Left colon (tissue), 2 donors: ENCODE results near the gene SIX4. TPM values are rescaled to one million over a fixed set of nuclear protein-coding genes. Genes with fewer than 3 reads are reported as not detected.

Source experiments
- ATAC-seq: fragments of 200-7000 bp; cut with Tn5 transposase; one replicate; pipeline ENCODE4 v1.9.1; 2020; ENCODE audit warnings: mild to moderate bottlenecking, moderate library complexity
- DNase-seq, 2 donors: peaks; one replicate each; pipeline ENCODE4 v3.0.0-alpha.2; 2020
- intact Hi-C, 2 donors: fragments of 100-400 bp; cut with DNase I in 1 of 2; cut with micrococcal nuclease in 1 of 2; formaldehyde crosslinking; loops; one replicate each; pipeline versions ENCODE4 v1.11.2 to v1.14.0; 2022; cut with DNase I, micrococcal nuclease
- total RNA-seq, 2 donors: library from RNA; stranded (reverse); fragmentation: NEBNext Ultra II Directional; extraction: Animal tissue kit (Norgen Biotek cat#: 25700); gene quantifications; one replicate each; pipeline ENCODE4 v1.2.1, GENCODE V29; 2021
- donor health status: DM: no; HTN: no; CAD: no.
- donor health status: DM: yes; HTN: yes; CAD: no.

The SIX4 gene
- total RNA-seq, 2 donors from 2014 or later, result 0.09 to 0.11 TPM

DNA sequence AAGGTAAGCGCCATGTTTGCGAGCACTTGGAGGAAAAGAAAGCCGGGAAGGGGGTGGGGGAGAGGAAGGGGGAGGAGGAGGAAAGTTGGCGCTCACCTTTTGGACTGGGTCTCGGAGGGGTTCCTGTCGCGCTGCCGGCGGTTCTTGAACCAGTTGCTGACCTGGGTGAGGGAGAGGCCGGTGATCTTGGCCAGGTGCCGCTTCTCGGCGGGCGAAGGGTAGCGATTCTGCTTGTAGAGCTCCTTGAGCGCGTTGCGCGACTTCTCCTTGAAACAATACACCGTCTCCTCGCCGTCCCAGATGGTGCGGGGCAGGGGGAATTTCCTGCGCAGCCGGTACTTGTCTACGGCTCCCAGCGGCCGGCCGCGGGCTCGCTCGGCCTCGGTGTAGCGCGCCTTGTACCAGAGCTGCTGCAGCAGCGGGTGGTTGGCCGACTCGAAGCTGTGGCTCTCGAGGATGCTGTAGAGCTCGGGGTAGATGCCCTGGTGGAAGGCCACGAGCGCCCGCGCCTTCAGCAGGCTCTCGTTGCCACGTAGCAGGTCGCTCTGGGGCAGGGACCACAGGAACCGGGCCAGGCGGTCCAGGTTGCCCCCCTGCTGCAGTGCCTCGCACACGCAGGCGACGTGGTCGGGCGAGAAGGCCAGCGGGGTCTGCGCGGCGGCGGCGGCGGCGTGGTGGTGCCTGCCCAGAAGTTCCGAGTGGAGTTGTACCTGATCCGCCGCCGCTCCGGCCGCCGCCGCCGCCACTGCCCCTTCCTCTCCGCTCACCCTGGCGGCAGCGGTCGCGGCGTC lies 840 bp downstream of the SIX4 start:
- peak; percentile 52 for ATAC-seq
- peak; percentile 25 to 44 for DNase-seq
- intact Hi-C loops, result no loop called here

DNA sequence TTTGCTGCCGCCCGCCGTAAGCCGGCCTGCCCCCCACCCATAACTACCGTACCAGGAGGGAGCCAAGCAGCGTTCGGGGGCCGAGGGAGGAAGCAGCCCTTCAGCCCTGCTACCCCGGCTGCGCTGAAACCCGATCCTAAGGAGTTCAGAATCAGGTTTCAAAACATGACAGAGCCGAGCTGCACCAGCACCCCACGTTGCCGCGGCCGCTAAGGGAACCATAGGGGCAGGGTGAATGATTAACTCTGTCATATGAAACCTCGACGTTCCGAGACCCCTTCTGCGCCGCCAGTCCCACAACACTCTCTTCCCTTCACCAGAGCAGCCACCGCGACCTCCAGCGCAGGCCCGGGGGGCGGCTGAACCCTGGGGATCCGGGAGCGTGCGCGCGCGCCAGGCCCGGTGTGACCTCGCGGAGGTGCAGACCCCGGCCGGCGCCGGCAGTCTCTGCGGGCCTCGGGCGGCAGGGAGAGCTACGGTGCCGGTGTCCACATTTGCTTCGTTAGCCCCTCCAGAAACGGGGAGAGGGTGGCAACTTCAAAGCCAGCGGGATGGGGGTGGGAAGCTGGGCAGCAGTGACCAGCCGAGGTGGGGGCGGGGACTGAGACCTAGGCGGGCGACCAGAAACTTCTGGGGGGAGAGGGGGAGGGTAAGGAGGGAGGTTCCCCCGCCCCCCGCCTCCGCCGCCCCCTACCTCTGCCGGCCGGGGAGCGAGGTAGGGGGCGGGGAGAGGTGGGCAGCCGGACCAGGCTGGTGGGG lies 1.6 kb downstream of the SIX4 start:
- peak in 1 of 2 donors; percentile 13 for DNase-seq
- intact Hi-C loops, result no loop called here
- no peak for ATAC-seq

DNA sequence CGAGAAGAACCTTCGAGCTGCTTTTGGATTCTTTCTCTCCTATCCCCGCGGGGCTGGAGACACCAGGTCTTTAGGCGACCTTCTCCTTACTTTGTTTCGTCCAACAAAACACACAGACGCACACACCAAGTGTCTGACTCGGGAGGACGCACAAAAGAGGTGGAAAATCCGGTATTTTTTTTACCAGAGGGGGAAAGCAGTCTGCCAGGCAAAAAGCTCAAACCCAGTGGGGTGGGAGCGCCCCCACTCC lies 2.1 kb downstream of the SIX4 start:
- DNase-seq (no peak), ATAC-seq (no peak)
- intact Hi-C loops, result no loop called here

DNA sequence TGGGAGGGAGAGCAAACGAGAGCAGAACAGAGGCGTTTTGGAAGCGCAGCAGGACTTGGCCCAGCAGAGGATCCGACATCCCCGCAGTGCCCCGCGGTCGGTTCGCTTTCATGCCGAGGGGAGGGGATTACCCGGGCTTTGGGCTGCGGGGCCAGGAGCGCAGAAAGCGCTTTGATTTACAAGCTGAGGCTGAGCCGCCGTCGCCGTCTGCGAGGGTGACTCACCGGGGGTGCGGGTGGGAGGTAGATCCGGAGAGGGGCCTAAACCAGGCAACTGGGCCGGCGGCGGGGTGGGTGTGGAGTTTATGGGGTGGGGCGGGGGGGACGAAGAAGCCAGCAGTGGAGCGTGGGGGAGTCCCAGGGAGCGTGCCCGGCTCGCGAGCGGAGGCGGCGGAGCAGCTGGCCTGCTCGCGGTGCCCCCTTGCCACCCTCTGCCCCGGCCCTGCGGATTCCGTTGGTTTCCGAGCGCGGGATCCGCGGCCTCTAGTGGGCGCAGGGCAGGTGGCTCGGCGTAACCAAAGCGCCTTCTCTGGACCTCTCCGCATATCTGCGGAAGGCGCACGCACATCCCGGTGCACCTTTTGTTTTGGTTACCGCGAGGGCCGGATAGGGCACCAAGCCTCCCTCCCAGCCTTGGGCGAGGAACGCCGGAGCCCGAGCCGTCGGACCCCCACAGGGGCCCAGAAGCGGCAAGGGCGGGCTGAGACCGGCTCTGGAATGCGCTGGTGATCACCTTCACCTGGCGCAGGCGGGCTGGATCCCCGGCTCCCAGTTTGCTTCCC lies 2.6 kb downstream of the SIX4 start:
- DNase-seq, result peak; percentile 23 to 44
- intact Hi-C loops, result no loop called here
- peak; percentile 56 for ATAC-seq

DNA sequence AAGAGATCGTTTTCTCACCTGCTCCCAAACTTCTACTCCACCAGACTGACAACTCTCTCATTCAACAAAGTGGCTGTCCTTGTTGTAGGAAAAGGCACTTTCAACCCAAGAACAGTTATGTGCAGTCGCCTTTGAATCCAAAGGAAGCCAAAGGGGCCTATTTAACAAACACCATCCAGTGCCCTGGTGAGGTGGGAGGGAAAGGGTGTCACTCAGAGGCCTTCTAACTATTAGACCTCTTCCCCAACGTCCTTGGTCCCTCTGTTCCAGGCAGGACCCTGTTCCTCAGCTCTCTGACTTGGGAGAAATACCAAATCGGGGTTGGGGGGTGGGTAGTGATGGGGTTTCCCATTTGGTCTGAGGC lies 3.2 kb downstream of the SIX4 start:
- ATAC-seq (no peak), DNase-seq (no peak)
- intact Hi-C loops, result no loop called here

DNA sequence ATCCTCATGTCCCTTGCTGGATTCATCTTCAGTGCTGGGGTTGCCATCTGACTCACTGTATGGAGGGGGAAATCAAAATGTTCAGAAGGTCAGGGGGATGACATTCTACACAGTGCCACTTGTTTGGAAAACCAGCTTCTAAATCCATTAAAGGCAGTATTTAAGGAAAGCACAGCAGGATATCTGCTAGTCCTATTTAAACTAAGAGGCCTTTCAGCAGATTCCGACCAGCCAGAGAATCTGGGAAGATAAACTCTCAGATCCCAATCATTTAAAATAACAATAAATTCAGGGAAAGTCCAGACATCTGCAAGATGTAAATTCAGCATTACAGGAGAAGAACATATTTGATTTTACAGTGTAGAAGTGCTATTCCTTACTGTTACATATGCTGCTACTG lies 3.8 kb downstream of the SIX4 start:
- intact Hi-C loops, result no loop called here
- DNase-seq (no peak), ATAC-seq (no peak)

DNA sequence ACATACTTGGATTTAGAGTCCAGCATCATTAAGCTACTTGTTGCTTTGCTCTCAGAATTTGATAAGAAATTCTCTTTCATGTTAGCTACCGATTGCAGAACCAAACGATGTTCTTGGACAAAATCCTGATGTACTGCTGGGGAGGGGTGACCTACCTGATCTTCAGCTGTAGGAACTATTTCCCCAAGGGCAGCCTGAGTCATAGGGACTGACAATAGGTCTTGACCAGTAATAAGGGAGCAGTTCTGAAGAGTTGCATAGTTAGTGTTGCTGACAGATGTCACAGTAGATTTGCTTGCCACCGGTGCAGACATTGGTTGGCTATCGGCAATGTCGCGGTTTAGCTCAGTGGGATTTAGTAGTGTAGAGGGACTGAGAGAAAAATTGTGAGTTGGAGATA lies 10.6 kb downstream of the SIX4 start:
- ATAC-seq (no peak), DNase-seq (no peak)
- intact Hi-C loops, result no loop called here

DNA sequence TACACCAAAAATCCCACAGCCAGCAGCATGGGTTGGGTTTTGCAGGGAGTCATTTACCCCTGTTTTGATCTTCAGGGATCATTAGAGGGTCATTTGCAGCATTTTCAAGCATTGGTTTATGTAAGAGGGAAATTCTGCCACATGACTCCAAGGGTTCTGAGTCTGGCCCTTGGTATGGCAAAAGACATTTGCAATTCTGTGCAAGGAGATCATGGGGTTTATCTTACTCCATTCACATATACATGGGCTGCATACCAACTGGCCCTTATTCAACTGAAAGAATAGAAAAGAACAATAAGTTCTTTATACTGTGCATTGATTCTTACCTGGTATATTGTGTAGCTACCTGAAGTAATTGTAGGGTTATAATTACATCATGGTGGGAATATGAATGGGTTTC lies 13.7 kb downstream of the SIX4 start:
- intact Hi-C loops, result no loop called here
- no peak for ATAC-seq
- DNase-seq, result no peak

DNA sequence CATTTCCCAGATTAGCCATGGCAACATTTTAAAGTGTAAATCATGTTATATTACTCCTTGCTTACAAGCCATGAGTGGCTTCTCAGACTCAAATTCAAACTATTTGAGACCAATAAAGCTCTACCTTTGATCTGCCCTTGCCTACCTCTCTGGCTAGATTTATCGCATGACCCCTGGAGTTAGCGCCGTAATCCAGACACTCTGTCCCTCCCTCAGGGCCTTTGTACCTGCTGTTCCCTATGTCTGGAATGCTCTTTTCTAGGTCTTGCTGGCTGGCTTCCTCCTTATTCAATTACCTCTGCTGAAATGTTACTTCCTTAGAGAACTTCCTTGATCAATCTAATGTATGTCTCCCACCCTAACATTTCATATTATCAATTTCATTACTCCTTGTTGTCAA lies 16.3 kb downstream of the SIX4 start:
- intact Hi-C loops, result no loop called here
- ATAC-seq, result no peak
- no peak for DNase-seq

DNA sequence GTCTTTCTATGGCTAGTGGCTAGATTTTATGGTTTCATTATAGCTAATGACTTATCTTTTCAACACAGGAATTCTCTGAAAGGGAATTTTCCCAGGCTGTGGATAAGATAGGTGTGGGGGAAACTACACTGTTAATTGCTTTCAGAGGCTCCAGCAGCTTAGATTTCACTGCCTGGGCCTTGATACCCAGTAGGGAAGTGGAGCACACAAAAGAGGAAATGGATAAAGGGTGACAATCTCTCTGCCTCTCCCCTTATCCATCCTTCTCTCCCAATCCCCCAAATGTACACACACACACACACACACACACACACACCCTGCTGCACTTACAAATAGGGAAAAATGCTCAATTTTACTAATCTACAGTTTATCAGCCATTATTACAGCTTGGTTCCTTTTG lies 19.1 kb downstream of the SIX4 start:
- intact Hi-C loops, result no loop called here
- ATAC-seq (no peak), DNase-seq (no peak)

DNA sequence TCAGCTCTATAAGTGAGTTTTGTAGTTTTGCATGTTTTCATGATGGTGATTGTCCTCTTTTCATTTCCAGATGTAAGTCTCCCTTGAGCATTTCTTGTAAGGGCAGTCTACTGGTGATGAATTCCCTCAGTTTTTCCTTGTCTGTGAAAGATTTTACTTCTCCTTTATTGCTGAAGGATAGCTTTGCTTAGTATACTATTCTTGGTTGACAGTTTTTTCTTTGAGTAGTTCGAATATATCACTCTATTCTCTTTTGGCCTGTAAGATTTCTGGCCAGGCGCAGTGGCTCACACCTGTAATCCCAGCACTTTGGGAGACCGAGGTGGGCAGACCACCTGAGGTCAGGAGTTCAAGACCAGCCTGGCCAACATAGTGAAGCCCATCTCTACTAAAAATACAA lies 23.6 kb downstream of the SIX4 start:
- no peak for DNase-seq
- ATAC-seq, result no peak
- intact Hi-C loops, result no loop called here

DNA sequence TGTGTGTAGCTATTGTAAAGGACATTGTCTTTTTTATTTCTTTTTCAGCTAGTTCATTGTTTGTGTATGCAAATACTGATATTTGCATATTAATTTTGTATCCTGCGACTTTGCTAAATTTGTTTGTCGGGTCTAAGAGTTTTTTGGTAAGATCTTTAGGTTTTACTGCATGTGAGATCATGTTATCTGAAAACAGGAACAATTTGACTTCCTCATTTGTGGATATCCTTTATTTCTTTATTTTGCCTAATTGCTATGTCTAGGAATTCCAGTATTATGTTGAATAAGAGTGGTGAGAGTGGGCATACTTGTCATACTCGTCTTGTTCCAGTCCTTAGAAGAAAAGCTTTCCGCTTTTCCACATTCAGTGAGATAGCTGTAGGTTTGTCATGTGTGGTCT lies 28.8 kb downstream of the SIX4 start:
- intact Hi-C loops, result no loop called here
- DNase-seq (no peak), ATAC-seq (no peak)

DNA sequence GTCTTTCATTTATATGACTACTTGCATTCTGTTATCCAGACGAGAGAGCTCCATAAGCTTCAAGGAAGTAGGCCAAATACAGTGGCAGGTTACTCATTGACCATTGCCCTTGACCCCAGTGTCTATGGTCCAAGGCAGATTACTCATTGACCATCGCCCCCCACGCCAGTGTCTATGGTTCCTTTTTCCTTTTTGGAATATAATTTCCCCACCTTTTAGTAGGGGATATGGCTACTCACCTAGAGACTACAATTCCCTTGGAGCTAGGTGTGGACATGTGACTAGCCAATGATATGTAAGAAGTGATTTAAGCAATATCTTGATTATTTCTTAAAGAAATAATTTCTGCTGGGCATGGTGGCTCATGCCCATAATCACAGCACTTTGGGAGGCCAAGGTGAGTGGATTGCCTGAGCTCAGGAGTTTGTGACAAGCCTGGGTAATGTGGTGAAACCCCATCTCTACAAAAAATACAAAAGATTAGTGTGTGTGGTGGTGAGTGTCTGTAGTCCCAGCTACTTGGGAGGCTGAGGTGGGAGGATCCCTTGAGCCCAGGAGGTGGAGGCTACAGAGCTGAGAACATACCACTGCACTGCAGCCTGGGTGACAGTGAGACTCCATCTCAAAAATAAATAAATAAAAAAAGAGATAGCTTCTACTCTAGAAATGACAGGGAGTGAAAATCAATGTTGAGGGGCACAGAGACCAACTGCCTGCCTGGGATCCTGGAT lies 32.6 kb downstream of the SIX4 start:
- intact Hi-C loops, result no loop called here
- DNase-seq, result no peak
- no peak for ATAC-seq

DNA sequence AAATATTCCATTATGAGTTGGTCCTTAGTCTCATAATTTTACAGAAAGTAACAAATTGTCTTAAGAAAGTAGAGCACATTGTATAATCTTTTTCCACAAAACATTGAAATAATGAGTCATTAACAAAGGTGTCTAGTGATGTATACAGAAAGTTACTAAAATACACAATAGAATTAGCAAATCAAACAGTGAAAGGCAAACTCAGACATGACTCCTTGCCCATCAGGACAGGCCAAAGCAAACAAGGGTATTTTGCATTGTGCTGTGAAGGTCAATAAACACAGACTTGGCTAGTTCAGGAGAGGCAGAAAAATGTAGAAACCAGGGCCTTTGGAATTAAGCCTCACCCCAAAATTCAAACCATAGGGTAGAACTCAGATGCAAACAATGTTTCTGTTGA lies 37.3 kb downstream of the SIX4 start:
- ATAC-seq, result no peak
- intact Hi-C loops, result no loop called here
- no peak for DNase-seq

DNA sequence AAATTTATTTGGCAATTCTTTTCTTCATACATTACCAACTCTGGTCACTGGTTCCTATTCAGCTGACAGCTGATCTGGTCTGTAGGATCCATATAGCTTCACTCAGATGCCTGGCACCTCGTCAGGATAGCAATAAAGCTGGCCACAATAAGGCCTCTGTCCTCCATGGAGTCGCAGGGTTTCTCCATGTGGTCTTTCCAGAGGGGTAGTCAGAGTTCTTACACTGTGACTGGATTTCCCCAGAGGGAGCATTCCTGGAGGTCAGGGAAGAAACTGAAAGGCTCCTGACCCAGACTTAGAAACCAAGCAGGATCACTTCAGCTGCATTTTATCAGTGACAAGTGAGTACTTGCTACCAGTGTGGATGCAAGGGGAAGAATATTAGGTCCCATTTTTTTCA lies 39.9 kb downstream of the SIX4 start:
- ATAC-seq, result no peak
- DNase-seq, result no peak
- intact Hi-C loops, result no loop called here

DNA sequence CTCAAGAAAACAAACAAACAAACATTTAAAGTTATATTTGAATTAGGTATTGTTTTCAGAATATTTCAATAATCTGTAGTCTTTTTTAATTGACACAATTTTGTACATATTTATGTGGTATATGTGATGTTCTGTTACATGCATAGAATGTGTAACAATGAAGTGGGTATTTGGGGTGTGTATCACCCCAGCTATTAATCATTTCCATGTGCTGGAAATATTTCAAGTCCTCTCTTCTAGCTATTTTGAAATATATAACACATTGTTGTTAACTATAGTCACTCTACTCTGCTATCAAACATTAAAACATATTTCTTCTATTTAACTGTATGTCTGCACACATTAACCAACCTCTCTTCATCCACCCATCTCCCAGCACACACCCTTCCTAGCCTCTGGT lies 42.9 kb downstream of the SIX4 start:
- no peak for ATAC-seq
- intact Hi-C loops, result no loop called here
- DNase-seq, result no peak

DNA sequence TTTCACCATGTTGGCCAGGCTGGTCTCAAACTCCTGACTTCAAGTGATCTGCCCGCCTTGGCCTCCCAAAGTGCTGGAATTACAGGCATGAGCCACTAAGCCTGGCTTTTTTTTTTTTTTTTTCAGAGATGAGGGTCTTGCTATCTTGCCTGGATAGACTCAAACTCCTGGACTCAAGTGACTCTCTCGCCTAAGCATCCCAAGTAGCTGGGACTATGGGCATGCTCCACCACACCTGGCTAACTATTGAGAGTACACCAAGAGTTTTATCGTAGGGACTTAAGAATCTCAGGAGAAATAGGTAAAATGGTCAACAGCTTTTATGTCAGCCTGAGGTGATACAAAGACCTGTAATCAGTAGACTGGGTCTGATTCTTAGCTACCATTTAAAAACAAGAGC lies 43.6 kb downstream of the SIX4 start:
- ATAC-seq (no peak), DNase-seq (no peak)
- intact Hi-C loops, result no loop called here

DNA sequence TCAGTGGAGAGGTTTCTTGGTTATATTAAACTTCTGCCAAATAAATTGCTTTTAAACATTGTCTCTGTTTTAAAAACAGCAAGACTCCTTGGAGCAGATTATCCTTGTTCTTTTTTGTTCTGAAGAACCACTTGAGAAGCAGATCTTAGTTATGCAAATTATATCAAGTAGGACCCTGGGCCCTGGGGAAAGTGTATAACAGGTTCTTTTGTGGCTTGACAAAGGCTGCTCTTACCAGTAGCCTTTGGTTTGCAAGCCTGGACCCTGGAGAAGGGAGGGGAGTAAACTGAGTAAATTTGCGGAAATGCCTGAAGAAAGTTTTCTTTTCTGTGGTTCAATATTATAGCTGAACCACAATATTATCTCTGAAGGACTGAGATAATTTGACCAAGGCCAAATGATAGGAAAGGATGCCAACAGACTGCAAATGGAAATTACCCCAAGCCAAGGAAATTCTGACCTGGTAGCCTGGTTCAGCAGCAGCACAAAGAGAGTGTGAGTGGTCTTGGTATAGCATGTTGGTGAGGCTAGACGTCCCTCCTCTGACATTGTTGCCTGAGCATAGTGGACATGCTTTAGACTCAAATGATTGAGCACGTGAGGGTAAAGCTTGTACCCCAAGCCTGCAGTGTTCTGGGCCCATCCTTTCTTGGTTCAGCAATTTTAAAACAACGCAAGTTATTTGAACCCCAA lies 44.4 kb downstream of the SIX4 start:
- ATAC-seq, result no peak
- intact Hi-C loops, result no loop called here
- DNase-seq, result no peak

DNA sequence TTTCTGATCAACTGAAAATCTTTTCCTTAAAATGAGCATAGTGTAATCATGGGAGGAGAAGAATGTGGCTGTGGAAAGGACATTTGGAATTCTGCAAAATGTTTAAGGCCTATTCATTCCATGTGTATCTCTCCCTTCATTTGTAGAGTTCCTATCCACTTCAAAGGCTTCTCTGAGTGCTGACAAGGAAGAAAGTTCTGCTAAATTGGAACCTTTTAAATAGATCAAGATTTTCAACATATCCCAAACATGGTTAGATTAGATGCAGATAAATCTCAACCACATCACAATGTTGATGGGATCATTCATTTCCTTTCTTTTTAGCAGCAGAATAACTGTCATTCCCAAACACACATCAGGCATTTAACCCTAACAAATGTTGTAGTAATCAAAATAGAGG lies 46.5 kb downstream of the SIX4 start:
- intact Hi-C loops, result no loop called here
- ATAC-seq, result no peak
- DNase-seq, result no peak
